Gastrocnemius medialis (tissue), 4 donors: ENCODE measurements around the gene CACNA1D. TPM values are rescaled to one million over a fixed set of nuclear protein-coding genes. Genes with fewer than 3 reads are reported as not detected.

Experiments used
- ATAC-seq, 2 donors: fragments of 150-250 bp; one replicate each; pipeline ENCODE4 v1.9.1; 2016
- DNase-seq, 2 donors: peaks; one replicate each; pipeline ENCODE4 v3.0.0-alpha.2; 2019
- H3K27ac ChIP-seq, 4 donors: fragments of 200-600 bp; sonication (generic); 1 replicate in 1 of 4; 2 replicates in 3 of 4; pipeline ENCODE4 v1.5.1; 2016 to 2018; ENCODE audit warnings: mild to moderate bottlenecking in 2 of 4, moderate library complexity in 1 of 4
- H3K27me3 ChIP-seq, 3 donors: fragments of 200-600 bp; sonication (generic) in 2 of 3; 1 replicate in 1 of 3; 2 replicates in 2 of 3; pipeline versions ENCODE4 v1.5.1 to v1.6.0; 2016 to 2019; ENCODE audit warnings: mild to moderate bottlenecking in 1 of 3, moderate library complexity in 1 of 3
- H3K36me3 ChIP-seq, 2 donors: fragments of 200-600 bp; sonication (generic) in 1 of 2; one replicate each; pipeline ENCODE4 v1.5.1; 2017 to 2018
- H3K4me1 ChIP-seq, 2 donors: fragments of 200-600 bp; sonication (generic) in 1 of 2; one replicate each; pipeline ENCODE4 v1.5.1; 2016 to 2017; ENCODE audit warnings: mild to moderate bottlenecking in 2 of 2
- H3K4me3 ChIP-seq, 4 donors: fragments of 200-600 bp; sonication (generic) in 3 of 4; 1 replicate in 1 of 4; 2 replicates in 3 of 4; pipeline ENCODE4 v1.5.1; 2016 to 2019; ENCODE audit warnings: mild to moderate bottlenecking in 2 of 4
- H3K9me3 ChIP-seq, 3 donors: fragments of 200-600 bp; sonication (generic) in 2 of 3; 1 replicate in 1 of 3; 2 replicates in 2 of 3; pipeline ENCODE4 v1.5.1; 2016 to 2019
- POLR2A ChIP-seq, 2 donors: fragments of 450-650 bp; IDR thresholded peaks; one replicate each; pipeline ENCODE4 v1.6.1; 2017; ENCODE audit warnings: antibody characterized with exemption in 2 of 2, mild to moderate bottlenecking in 2 of 2, moderate library complexity in 2 of 2
- in situ Hi-C, 4 donors: fragments of 200-750 bp; cut with MboI; loops; one replicate each; pipeline versions ENCODE4 v1.15.0 to v1.8.0; 2017; ENCODE audit warnings: low sequenced_read_pairs in 4 of 4
- intact Hi-C: fragments of 100-400 bp; cut with DNase I; formaldehyde crosslinking; loops from one replicate; pipeline ENCODE4 v1.15.1; 2023; ENCODE audit warnings: low total_unique reads
- total RNA-seq, 4 donors: library from RNA; depleted of rRNA; stranded (reverse); fragments of >200 nt; gene quantifications; one replicate each; pipeline versions ENCODE4 v1.1.0 to v1.2.3, GENCODE V29; 2016
- TF ChIP-seq, protein P1 (sequence below), 5 experiments: fragments of 450-650 bp in 3 of 5; fragments of 200-600 bp in 2 of 5; sonication (generic) in 2 of 5; IDR thresholded peaks in 4 of 5; conservative IDR thresholded peaks in 1 of 5; 1 replicate in 4 of 5; 2 replicates in 1 of 5; pipeline ENCODE4 v1.5.1; 2016 to 2019; ENCODE audit warnings: antibody characterized with exemption in 5 of 5, mild to moderate bottlenecking in 3 of 5, moderate library complexity in 3 of 5

The CACNA1D gene
- total RNA-seq, 4 donors from 2014 or later, result 0.18 to 0.34 TPM; not detected in 2

DNA sequence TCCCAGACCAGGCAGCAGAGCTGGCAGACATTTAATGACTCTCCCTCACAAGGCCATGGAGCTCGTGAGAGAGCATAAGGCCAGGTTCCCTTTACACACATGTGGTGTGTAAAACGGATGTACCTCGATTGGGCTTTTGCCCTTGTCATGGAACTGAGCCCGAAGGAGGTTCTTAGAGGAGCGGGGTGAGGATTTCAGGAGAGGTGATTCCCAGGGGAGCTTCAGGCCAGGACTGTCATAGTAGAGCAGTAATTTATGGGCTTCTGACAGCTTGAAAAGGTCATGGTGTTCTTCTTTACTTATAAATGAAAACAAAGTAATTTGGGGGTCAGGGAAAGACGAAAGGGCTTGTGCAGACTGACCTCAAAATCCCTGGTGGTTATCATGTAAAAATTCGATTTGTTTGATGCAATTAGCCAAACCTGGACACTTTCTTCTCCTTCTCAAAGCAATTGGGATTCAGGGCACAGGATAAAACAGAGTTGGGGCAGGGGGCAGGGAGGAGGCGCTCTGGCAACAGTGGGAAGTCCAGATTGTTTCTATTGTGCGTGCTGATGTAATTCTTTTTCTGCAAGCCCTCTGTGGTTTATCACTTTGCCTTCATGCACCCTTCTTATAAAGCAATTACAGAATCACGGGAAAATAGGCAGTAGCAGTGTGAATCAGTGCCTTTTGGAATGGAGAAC, 51.0 kb downstream of the CACNA1D start:
- TF ChIP-seq, protein P1, sequence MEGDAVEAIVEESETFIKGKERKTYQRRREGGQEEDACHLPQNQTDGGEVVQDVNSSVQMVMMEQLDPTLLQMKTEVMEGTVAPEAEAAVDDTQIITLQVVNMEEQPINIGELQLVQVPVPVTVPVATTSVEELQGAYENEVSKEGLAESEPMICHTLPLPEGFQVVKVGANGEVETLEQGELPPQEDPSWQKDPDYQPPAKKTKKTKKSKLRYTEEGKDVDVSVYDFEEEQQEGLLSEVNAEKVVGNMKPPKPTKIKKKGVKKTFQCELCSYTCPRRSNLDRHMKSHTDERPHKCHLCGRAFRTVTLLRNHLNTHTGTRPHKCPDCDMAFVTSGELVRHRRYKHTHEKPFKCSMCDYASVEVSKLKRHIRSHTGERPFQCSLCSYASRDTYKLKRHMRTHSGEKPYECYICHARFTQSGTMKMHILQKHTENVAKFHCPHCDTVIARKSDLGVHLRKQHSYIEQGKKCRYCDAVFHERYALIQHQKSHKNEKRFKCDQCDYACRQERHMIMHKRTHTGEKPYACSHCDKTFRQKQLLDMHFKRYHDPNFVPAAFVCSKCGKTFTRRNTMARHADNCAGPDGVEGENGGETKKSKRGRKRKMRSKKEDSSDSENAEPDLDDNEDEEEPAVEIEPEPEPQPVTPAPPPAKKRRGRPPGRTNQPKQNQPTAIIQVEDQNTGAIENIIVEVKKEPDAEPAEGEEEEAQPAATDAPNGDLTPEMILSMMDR (IDR thresholded peaks at IDR 0.05 in 4 of 5, conservative IDR thresholded peaks at IDR 0.05 in 1 of 5), result no peak
- TF ChIP-seq POLR2A (IDR thresholded peaks at IDR 0.05), result no peak
- no peaks in the 10 kb centered on the region for H3K36me3 ChIP-seq
- H3K9me3 ChIP-seq, result no peaks in the 10 kb centered on the region
- no peak overlapping the region for H3K4me3 ChIP-seq
- H3K27me3 ChIP-seq, result no peaks in the 10 kb centered on the region
- H3K4me1 ChIP-seq, result peaks cover 0 to 6% of the 10 kb centered on the region in 2 donors
- in situ Hi-C loops, result no loop called here
- H3K27ac ChIP-seq, result no peak overlapping the region
- DNase-seq (no peak), ATAC-seq (no peak)
- intact Hi-C loops, result no loop called here

DNA sequence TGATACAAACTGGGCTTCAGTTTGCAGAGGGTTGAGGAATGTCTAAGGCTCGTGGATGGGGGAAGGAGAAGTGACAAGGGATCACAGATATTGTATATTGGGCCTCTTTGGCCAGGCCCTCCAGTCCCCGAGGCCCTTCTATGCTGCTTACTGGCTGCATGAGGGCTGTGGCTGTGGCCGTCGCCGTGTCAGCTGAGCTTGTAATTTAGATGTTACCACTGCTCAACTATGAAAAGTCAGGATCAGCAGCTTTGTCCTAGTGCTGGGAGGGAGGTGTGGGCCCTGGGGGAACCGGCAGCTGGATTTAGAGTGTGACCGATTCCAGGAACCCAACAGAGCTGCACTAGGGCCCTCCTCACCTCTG, 51.6 kb downstream of the CACNA1D start:
- DNase-seq, result no peak
- no peak overlapping the region for H3K27ac ChIP-seq
- intact Hi-C loops, result no loop called here
- H3K4me3 ChIP-seq, result no peak overlapping the region
- H3K27me3 ChIP-seq, result no peaks in the 10 kb centered on the region
- in situ Hi-C loops, result no loop called here
- no peaks in the 10 kb centered on the region for H3K9me3 ChIP-seq
- no peak for TF ChIP-seq POLR2A (IDR thresholded peaks at IDR 0.05)
- TF ChIP-seq, protein P1 (IDR thresholded peaks at IDR 0.05 in 4 of 5, conservative IDR thresholded peaks at IDR 0.05 in 1 of 5), result no peak
- H3K4me1 ChIP-seq, result peaks cover 0 to 6% of the 10 kb centered on the region in 2 donors
- ATAC-seq, result no peak
- H3K36me3 ChIP-seq, result no peaks in the 10 kb centered on the region

DNA sequence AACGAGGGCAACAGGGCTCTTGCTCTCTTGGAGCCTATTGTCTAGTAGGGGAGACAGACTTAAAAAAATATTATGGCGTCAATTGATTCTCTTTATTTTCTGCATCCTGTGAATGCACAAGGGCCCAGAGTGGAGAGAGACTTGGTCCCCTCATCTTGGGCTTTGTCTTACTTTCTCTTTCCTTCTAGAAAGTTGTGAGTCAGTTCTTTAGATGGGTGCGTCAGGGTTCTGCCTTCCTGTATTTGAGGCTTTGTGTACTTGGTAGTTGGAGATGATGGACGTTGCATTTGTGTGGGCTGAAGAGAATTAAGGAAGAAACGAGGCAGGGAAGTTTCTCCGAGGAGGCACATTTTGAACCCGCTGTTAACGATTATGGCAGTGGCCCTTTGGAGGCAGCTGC, 52.9 kb downstream of the CACNA1D start:
- no peak for TF ChIP-seq POLR2A (IDR thresholded peaks at IDR 0.05)
- TF ChIP-seq, protein P1 (IDR thresholded peaks at IDR 0.05 in 4 of 5, conservative IDR thresholded peaks at IDR 0.05 in 1 of 5), result no peak
- Histone ChIP-seq H3K4me1 (peaks cover 0 to 6% of the 10 kb centered on the region in 2 donors), H3K36me3 (no peaks in the 10 kb centered on the region), H3K9me3 (no peaks in the 10 kb centered on the region), H3K27ac (no peak overlapping the region), H3K27me3 (no peaks in the 10 kb centered on the region), H3K4me3 (no peak overlapping the region)
- in situ Hi-C loops, result no loop called here
- no peak for DNase-seq
- no peak for ATAC-seq
- intact Hi-C loops, result no loop called here

DNA sequence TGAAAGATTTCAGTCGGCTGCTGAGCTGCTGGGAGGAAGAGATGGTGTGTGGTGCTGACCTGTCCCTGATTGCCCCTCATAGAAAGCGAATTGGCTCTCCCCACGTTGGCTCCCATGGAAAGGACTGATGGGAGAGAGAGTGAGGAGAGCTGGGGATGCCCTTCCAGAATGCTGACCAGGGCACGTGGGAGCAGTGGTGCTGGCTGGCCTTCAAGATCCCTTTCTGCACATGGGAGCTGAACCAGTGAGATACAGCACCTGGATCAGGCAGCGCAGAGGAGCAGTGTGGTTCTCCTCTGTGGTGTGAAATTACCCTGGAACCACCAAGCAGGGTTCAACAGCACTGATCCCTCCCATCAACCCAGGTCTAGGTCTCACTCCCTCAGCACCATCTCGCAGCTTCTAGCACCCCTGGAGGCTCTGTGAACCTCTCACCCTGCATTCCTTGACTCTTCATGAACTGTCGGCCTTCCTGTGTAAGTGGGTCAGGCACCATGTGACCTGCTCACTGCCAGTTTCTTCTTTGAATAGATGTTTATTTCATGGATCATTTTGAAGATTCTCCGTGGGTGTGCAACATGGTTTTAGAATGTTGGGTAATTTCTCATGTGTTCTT, 55.7 kb downstream of the CACNA1D start:
- intact Hi-C loops (no loop called here), in situ Hi-C loops (no loop called here)
- Histone ChIP-seq H3K4me3 (no peak overlapping the region), H3K27me3 (no peaks in the 10 kb centered on the region), H3K27ac (no peak overlapping the region), H3K4me1 (peaks cover 0 to 6% of the 10 kb centered on the region in 2 donors), H3K36me3 (no peaks in the 10 kb centered on the region), H3K9me3 (no peaks in the 10 kb centered on the region)
- DNase-seq (no peak), ATAC-seq (no peak)
- TF ChIP-seq, protein P1 (IDR thresholded peaks at IDR 0.05 in 4 of 5, conservative IDR thresholded peaks at IDR 0.05 in 1 of 5), result no peak
- TF ChIP-seq POLR2A (IDR thresholded peaks at IDR 0.05), result no peak
